Activated CD4-positive, alpha-beta T cell treated with anti-CD3 and anti-CD28 coated beads for 4 hours (primary cell): ENCODE data around the gene ITCH.
"Not testable (repeated sequence)": the region's sequence is repeated elsewhere in the genome, so short reads cannot be mapped to it uniquely, and the experiment has no call there.

Experiments used
- DNase-seq, 2 donors: peaks; one replicate each; pipeline ENCODE4 v3.0.0-alpha.2; 2020

The ITCH gene

GRCh38 chr20:34421766-34422466, 58.8 kb downstream of the ITCH start:
- no peak for DNase-seq

DNA sequence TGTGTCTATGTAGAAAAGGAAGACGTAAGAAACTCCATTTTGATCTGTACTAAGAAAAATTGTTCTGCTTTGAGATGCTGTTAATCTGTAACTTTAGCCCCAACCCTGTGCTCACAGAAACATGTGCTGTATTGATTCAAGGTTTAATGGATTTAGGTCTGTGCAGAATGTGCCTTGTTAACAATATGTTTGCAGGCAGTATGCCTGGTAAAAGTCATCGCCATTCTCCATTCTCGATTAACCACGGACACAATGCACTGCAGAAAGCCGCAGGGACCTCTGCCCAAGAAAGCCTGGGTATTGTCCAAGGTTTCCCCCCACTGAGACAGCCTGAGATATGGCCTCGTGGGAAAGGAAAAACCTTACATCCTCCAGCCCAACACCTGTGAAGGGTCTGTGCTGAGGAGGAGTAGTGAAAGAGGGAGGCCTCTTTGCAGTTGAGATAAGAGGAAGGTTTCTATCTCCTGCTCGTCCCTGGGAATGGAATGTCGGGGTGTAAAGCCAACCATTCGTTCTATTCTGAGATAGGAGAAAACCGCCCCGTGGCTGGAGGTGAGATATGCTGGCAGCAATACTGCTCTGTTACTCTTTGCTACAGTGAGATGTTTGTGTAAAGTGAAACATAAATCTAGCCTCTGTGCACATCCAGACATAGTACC, 62.1 kb downstream of the ITCH start:
- DNase-seq = not testable (repeated sequence)

GRCh38 chr20:34426026-34426425, 63.0 kb downstream of the ITCH start:
- no peak for DNase-seq

DNA sequence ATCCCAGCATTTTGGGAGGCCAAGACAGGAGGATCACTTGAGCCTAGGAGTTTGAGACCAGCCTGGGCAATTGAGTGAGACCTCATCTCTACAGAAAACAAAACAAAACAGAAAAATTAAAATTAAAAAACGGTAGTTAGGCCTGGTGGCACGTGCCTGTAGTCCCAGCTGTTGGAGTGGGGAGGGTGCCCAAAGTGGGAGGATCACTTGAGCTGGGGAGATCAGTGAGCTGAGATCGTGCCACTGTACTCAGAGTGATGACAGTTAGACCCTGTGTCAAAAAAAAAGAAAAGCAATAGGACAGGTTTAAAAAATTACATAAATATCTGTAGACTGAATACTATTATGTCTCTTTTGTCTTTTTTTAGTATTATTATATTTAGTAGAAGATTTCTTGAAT, 64.3 kb downstream of the ITCH start:
- DNase-seq = no peak

GRCh38 chr20:34427784-34428183, 64.7 kb downstream of the ITCH start:
- DNase-seq = no peak

DNA sequence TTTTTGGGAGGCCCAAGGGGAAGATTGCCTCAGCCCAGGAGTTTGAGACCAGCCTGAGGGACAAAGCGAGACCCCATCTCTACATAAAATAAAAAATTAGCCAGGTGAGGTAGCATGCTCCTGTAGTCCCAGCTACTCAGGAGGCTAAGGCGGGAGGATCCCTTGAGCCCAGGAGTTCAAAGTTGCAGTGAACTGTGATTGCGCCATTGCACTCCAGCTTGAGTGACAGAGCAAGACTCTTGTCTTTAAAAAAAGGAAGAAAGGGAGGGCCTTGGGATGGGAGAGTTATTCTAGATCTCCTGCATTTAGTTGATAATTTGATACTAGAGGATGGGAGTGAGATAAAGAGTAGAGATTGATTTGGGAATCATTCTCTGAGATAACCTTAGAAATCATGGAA, 68.1 kb downstream of the ITCH start:
- DNase-seq = no peak

- not testable (repeated sequence) for DNase-seq
Measured at GRCh38 chr20:34432663-34433062, 69.6 kb downstream of the ITCH start.

- DNase-seq = no peak
Measured at GRCh38 chr20:34433391-34433790, 70.3 kb downstream of the ITCH start.

GRCh38 chr20:34435589-34435988, 72.5 kb downstream of the ITCH start:
- no peak for DNase-seq

DNA sequence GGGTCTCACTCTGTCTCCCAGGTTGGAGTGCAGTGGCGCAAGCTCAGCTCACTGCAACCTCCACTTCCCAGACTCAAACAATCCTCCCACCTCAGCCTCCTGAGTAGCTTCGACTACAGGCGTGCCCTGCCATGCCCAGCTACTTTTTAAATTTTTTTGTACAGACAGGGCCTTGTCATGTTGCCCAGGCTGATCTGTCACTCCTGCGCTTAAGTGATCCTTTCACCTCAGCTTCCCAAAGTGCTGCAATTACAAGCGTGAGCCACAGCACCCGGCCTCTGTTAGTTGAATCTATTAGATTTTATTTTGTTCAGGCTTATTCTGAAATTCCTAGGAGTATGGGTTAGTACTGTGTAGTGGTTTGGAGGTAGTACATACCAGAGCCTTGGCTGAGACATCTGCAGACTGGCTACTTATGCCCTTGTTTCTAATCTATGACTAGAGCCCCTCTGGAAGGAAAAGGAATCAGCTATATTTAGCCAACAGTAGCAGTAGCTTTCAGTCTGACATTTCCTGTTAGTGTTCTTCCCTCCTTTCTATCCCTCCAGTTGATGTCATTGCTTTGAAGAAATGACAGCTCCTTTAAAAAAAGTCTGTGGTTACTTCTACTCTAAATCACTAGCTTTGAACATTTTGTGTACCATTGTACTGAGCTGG, 74.4 kb downstream of the ITCH start:
- DNase-seq = no peak

GRCh38 chr20:34439168-34439567, 76.1 kb downstream of the ITCH start:
- DNase-seq = no peak

- DNase-seq = not testable (repeated sequence)
Measured at GRCh38 chr20:34441423-34441822, 78.3 kb downstream of the ITCH start.

GRCh38 chr20:34443546-34443945, 80.5 kb downstream of the ITCH start:
- no peak for DNase-seq

GRCh38 chr20:34445177-34446065, 82.3 kb downstream of the ITCH start:
- DNase-seq = no peak

GRCh38 chr20:34448517-34448916, 85.4 kb downstream of the ITCH start:
- DNase-seq = no peak

- DNase-seq = no peak
Measured at GRCh38 chr20:34449674-34450592, 86.9 kb downstream of the ITCH start.

- no peak for DNase-seq
Measured at GRCh38 chr20:34452281-34452982, 89.4 kb downstream of the ITCH start.

DNA sequence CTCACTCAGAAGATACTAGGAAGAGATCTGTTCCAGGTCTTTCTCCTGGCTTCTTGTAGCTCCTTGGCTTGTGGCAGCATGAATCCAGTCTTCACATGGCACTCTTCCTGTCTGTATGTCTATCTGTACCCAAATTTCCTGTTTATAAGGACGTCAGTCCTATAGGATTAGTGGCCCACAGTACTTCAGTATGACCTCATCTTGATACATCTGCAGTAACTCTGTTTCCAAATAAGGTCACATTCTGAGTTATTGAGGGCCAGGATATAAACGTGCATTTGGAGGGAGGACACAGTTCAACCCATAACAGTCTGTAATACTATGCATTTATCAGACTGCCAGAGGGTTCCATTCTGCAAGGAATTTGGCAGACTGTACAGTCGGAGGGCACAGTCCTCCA, 95.6 kb downstream of the ITCH start:
- DNase-seq = no peak

DNA sequence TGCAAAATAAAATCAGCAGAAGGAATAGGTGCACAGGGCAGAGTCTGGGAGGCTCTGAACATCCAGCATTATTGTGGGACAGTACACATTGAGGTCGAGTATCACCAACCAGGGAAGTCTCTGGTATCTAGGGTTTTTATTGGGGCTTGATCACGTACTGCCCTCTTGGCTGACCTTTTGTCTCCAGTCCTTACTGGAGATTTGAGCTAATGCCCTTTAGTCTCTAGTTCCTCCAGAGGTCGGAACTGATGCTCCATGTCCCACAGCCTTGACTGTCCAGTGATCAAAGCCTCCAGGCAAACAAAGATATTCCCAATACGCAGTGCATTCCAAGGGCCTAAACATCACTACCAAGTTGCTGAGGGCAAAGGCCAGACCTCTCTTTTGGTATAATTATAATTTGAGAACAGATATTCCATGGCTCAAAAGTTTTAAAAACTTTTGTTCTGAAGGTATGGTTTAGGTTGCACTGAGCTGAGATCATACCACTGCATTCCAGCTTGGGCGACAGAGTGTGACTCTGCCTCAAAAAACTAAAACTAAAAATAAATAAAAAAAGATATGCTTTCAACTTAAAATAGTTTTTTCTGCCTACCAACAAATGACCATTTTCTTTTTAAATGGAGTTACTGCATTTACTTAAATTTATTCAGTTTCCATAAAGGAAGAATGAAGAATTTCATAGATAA, 96.3 kb downstream of the ITCH start:
- DNase-seq = no peak

GRCh38 chr20:34461779-34462087, 98.7 kb downstream of the ITCH start:
- DNase-seq = no peak

DNA sequence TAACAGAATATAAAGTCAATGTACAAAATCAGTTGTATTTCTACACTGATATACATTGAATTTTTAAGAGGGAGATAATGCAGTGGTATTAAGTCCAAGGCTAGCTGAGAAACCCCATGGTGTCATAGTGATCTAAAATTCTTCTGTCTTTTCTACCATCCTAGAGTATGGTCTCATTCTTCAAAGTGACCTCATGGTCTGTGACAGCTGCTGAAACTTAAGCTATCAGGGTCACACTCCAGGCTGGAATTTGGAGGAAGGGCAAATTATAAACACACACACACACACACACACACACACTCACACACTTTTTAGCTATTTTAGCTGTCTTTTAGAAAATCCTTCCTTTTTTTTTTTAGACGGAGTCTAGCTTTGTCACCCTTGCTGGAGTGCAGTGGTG, 105.9 kb downstream of the ITCH start:
- no peak for DNase-seq
